Lower lobe of right lung (tissue), 2 donors: ENCODE measurements around the gene IMMP2L. TPM values are rescaled to one million over a fixed set of nuclear protein-coding genes. Genes with fewer than 3 reads are reported as not detected.

Experiments used
- ATAC-seq, 2 donors: fragments of 200-7000 bp; cut with Tn5 transposase; one replicate each; pipeline ENCODE4 v1.9.1; 2020 to 2022; ENCODE audit warnings: mild to moderate bottlenecking in 2 of 2, moderate library complexity in 2 of 2
- DNase-seq: peaks from one replicate; pipeline ENCODE4 v3.0.0-alpha.2; 2020
- H3K27ac ChIP-seq: fragments of 200-600 bp; one replicate; pipeline ENCODE4 v1.8.0; 2022
- H3K27me3 ChIP-seq: fragments of 200-600 bp; one replicate; pipeline ENCODE4 v1.8.0; 2022; ENCODE audit warnings: low read depth
- H3K36me3 ChIP-seq: fragments of 200-600 bp; one replicate; pipeline ENCODE4 v1.8.0; 2022; ENCODE audit warnings: mild to moderate bottlenecking
- H3K4me1 ChIP-seq: fragments of 200-600 bp; one replicate; pipeline ENCODE4 v1.8.0; 2022
- H3K4me3 ChIP-seq: fragments of 200-600 bp; one replicate; pipeline ENCODE4 v1.8.0; 2022; ENCODE audit warnings: mild to moderate bottlenecking
- H3K9me3 ChIP-seq: fragments of 200-600 bp; one replicate; pipeline ENCODE4 v1.8.0; 2022
- intact Hi-C: fragments of 100-400 bp; cut with DNase I; formaldehyde crosslinking; loops from one replicate; pipeline ENCODE4 v1.11.0; 2022
- total RNA-seq: library from RNA; stranded (reverse); fragmentation: NEBNext Ultra II Directional; extraction: Animal tissue kit (Norgen Biotek cat#: 25700); gene quantifications from one replicate; pipeline ENCODE4 v1.2.1, GENCODE V29; 2021
- TF ChIP-seq, protein P1 (sequence below): fragments of 200-600 bp; IDR thresholded peaks from one replicate; pipeline ENCODE4 v1.8.0; 2022; ENCODE audit warnings: antibody characterized with exemption, mild to moderate bottlenecking
- donor health status: DM: no; HTN: yes; CAD: no; lungs with severe emphysema.

IMMP2L gene
- total RNA-seq, 1 donor from 2014 or later = 14.7 TPM

DNA sequence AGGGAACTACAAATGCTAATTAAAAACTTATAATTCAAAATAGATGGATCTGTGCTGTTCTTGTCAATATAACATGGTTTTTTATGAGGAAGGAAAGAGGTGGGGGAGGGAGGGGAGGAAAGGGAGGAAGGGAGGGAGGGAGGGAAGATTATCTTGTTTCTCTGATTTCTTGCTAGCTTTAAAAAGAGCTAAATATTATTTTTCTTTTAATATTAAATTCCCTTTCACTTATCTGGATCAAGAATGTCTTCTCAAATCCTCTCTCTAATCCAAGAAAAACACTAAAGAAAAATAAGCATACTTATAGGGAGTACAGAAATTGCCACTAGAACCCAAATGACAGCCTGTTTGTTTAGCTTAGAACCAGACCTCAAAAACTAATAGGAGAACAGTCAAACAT lies 416.2 kb downstream of the IMMP2L start:
- intact Hi-C loops = no loop called here
- TF ChIP-seq, protein P1, sequence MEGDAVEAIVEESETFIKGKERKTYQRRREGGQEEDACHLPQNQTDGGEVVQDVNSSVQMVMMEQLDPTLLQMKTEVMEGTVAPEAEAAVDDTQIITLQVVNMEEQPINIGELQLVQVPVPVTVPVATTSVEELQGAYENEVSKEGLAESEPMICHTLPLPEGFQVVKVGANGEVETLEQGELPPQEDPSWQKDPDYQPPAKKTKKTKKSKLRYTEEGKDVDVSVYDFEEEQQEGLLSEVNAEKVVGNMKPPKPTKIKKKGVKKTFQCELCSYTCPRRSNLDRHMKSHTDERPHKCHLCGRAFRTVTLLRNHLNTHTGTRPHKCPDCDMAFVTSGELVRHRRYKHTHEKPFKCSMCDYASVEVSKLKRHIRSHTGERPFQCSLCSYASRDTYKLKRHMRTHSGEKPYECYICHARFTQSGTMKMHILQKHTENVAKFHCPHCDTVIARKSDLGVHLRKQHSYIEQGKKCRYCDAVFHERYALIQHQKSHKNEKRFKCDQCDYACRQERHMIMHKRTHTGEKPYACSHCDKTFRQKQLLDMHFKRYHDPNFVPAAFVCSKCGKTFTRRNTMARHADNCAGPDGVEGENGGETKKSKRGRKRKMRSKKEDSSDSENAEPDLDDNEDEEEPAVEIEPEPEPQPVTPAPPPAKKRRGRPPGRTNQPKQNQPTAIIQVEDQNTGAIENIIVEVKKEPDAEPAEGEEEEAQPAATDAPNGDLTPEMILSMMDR = no peak
- H3K4me3 ChIP-seq = no peak overlapping the region
- H3K36me3 ChIP-seq = no peaks in the 10 kb centered on the region
- no peaks in the 10 kb centered on the region for H3K27me3 ChIP-seq
- no peaks in the 10 kb centered on the region for H3K4me1 ChIP-seq
- DNase-seq (no peak), ATAC-seq (no peak)
- no peak overlapping the region for H3K27ac ChIP-seq
- H3K9me3 ChIP-seq = no peaks in the 10 kb centered on the region

DNA sequence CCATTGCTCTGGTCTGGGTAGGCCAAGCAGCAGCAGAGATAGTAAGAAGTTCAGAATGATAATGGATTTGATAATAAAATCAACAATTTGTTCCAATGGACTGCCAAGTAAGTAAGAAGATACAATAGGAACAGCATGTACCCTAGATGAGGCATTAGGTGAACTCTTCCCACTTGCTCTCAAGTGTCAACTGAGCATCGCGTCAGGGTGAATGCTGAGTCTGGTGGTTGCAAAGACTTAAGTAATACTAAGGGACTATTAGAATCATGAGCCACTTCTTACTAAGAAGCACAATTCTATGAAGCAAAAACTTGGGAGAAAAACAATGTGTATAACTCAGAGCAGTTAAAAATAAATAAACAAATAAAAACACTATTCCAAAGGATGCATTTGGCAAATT lies 416.8 kb downstream of the IMMP2L start:
- no peaks in the 10 kb centered on the region for H3K4me1 ChIP-seq
- H3K9me3 ChIP-seq = no peaks in the 10 kb centered on the region
- H3K36me3 ChIP-seq = no peaks in the 10 kb centered on the region
- TF ChIP-seq, protein P1 = no peak
- no peak overlapping the region for H3K4me3 ChIP-seq
- ATAC-seq (no peak), DNase-seq (no peak)
- no peak overlapping the region for H3K27ac ChIP-seq
- H3K27me3 ChIP-seq = no peaks in the 10 kb centered on the region
- intact Hi-C loops = no loop called here

DNA sequence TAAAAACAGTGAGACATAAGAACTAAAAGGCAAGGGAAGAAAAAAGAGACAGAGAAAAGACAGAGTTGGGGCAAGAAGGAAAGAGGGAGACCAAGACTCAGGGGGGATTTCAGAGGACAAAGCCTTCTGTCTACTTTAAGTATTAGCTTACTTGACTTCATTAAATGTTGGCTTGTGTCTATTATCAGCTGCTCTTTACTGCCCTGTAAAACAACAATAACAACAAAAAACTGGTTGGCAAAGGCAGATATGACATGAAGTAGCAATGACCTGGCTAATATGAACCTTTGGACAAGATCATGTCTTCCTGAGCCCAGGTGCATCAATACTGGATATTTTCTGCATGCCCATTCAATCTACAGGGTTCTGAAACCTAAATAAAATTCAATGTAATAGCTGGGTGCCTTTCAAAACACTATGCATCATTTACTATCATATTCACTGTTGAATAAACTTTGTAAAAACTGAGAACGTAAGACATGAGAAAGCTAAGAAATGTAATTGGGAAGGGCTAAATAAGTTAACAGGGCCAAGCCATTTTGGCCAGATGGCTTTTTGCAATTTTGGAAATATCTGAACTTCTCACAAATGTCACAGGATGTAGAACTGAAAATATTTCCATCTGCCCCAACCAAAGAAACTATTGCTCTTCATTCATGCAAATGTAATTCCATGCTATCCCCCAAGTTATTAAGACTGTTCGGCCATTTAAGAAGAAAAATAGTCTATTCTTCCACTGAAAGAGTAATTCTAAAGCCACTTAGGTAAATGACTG lies 422.0 kb downstream of the IMMP2L start:
- no peak overlapping the region for H3K27ac ChIP-seq
- TF ChIP-seq, protein P1 = no peak
- ATAC-seq = no peak
- H3K36me3 ChIP-seq = no peaks in the 10 kb centered on the region
- peaks cover 20% of the 10 kb centered on the region for H3K4me1 ChIP-seq
- H3K27me3 ChIP-seq = no peaks in the 10 kb centered on the region
- H3K4me3 ChIP-seq = no peak overlapping the region
- intact Hi-C loops = no loop called here
- DNase-seq = no peak
- no peaks in the 10 kb centered on the region for H3K9me3 ChIP-seq

DNA sequence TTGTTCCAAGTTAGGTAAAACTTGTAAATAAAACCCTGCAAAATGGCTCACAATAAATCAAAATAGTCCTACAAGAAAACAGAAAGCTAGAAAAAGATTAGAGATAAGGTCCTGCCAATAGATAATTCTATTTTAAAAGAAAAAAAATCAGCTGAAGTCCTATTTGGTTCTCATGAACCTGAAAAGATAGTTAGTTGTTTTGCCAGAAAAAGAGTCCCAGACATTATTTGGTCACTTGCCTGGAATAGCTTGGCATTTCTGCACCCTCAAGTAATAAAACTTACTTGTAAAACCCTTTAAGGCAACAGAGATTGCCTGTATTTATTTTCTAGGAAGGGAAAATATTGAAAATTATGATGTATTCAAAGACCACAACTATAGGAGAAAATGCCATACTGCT lies 423.7 kb downstream of the IMMP2L start:
- Histone ChIP-seq H3K36me3 (no peaks in the 10 kb centered on the region), H3K27ac (no peak overlapping the region), H3K4me1 (peaks cover 20% of the 10 kb centered on the region), H3K27me3 (no peaks in the 10 kb centered on the region), H3K9me3 (no peaks in the 10 kb centered on the region), H3K4me3 (no peak overlapping the region)
- intact Hi-C loops = no loop called here
- ATAC-seq (no peak), DNase-seq (no peak)
- TF ChIP-seq, protein P1 = no peak

DNA sequence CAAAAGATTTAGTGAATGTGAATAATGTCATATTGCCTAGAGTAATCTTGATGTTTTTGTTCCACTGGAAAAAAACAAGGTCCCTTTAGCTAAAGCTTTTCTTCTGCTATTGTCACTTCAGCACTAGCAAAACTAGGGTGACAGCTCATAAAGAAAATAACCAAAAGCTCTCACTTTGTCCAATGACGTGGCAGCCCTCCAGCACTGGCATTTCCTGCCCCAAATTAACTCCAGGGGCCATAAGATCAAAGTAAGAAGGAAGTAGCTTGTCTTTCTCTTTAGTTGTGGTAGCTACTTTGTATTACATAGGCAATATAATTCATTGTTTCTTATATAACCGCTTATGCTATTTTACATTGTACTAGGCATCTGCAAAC lies 424.1 kb downstream of the IMMP2L start:
- Histone ChIP-seq H3K9me3 (no peaks in the 10 kb centered on the region), H3K27me3 (no peaks in the 10 kb centered on the region), H3K4me1 (peaks cover 20% of the 10 kb centered on the region), H3K36me3 (no peaks in the 10 kb centered on the region), H3K27ac (peak overlapping the region; percentile 20), H3K4me3 (no peak overlapping the region)
- intact Hi-C loops = no loop called here
- DNase-seq (peak; percentile 40), ATAC-seq (peak in 1 of 2 donors; percentile 36)
- TF ChIP-seq, protein P1 = no peak
